GM21723 (cell line): ENCODE data around the gene LRRN4.
A peak's percentile ranks its signal among the peaks of the same experiment; 100 is the strongest.
"Not testable (repeated sequence)": the region's sequence is repeated elsewhere in the genome, so short reads cannot be mapped to it uniquely, and the experiment has no call there.

Experiments
- ATAC-seq: cut with Tn5 transposase; IDR thresholded peaks from one replicate; pipeline ENCODE4 v1.9.1; 2021; ENCODE audit warnings: mild to moderate bottlenecking, moderate library complexity; ENCODE audit not compliant: unreplicated experiment

Gene LRRN4

GRCh38 chr20:6034134-6034969 is 19.5 kb downstream of the LRRN4 start:
- no peak for ATAC-seq

- not testable (repeated sequence) for ATAC-seq
Measured at GRCh38 chr20:6032907-6033306, 21.0 kb downstream of the LRRN4 start.

GRCh38 chr20:6030453-6031080 is 23.3 kb downstream of the LRRN4 start:
- no peak for ATAC-seq

DNA sequence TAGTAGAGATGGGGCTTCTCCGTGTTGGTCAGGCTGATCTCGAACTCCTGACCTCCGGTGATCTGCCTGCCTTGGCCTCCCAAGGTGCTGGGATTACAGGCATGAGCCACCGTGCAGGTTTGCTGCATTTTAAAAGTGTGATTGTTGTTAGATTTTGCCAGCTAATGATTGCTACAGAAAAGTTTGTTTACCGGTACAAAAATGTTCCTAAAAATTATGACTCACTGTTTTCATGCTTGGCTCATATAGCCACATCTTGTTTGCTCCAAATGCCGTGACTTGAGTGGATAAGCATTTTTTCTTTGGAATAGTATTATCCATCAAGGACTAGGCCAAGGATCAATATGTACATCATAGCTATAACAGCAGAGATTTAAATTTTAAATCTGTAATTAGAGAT is 24.3 kb downstream of the LRRN4 start:
- ATAC-seq, result no peak

- no peak for ATAC-seq
Measured at GRCh38 chr20:6028818-6029217, 25.0 kb downstream of the LRRN4 start.

GRCh38 chr20:6026051-6026450 is 27.8 kb downstream of the LRRN4 start:
- ATAC-seq, result no peak

DNA sequence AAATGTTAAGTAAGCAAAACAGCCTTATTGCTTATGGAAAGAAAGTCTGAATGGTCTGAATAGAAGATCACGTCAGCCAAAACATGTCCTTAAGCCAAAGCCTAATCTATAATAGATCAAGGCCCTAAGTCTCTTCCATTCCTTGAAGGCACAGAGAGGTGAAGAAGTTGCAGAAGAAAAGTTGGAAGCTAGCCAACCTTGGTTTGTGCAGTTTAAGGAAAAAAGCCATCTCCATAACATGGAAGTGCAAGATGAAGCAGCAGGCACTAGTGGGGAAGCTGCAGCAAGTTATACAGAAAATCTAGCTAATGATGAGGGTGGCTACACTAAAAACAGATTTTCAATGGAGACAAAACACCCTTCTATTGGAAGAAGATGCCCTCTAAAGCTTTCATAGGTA is 29.1 kb downstream of the LRRN4 start:
- no peak for ATAC-seq

DNA sequence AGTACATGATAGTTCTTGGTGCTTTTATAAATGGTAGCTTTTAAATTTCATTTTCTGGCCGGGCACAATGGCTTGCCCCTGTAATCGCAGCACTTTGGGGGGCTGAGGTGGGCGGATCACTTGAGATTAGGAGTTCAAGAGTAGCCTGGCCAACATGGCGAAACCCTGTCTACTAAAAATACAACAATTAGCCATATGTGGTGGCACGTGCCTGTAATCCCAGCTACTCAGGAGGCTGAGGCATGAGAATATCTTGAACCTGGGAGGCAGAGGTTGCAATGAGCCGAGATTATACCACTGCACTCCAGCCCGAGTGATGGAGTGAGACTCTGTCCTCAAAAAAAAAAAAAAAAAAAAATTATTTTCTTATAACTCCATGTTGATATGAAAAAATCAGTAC is 36.0 kb downstream of the LRRN4 start:
- ATAC-seq, result no peak

DNA sequence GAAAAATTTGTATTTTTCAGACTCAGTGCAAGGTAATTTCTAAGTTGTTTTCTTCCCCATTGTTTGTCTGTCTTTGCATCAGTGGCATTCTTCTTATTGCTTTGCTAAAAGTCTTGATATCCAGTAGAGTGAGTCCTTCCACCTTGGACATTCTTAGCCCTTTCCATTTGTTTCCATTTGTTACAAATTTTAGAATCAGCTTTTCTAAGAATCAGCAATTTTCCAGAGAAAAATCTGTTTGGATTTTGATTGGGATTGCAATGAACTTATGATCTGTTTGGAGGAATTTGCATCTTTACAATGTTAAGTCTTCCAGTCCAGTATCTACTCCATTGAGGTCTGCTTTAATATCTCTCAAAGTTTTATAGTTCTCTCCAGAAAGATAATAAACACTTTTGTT is 36.4 kb downstream of the LRRN4 start:
- ATAC-seq, result no peak

DNA sequence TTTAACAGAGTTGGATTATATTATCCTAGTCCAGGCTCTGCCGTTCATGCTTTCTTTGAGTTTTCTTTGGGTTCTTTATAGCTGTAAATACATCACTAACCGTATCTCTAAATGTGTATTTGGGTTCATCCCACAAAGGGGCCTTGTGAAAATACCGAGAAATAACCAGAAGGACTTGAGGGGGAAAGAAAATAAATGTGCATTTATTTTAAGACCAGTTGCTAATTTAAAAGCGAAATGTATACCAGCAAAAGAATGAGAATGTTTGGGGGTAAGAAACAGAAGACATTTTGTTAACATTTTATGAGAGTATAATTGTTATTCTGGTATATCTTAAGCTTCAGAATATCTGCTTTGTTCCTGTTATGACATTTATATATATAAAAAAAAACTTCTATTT is 38.9 kb downstream of the LRRN4 start:
- ATAC-seq, result no peak

GRCh38 chr20:6014017-6014416 is 39.8 kb downstream of the LRRN4 start:
- ATAC-seq, result no peak

DNA sequence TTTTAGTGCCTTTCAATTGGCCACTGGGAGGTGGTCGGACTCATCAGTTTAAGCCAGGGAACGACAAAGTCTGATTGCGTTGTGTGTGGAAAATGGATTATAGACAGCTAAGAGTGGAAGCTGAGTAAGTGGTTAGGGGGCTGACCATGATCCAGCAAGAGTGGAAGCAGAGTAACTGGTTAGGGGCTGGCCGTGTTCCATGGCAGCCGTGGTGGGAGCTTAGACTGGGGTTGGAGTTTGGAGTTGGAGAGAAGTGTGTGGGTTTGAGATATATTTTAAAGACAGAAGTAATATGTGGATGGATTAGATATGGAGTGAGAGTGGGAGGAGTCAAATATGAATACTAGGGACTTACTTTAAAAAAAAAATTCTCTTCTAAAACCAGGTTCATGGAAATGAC is 41.7 kb downstream of the LRRN4 start:
- ATAC-seq, result no peak

- no peak for ATAC-seq
Measured at GRCh38 chr20:6008254-6008653, 45.6 kb downstream of the LRRN4 start.

DNA sequence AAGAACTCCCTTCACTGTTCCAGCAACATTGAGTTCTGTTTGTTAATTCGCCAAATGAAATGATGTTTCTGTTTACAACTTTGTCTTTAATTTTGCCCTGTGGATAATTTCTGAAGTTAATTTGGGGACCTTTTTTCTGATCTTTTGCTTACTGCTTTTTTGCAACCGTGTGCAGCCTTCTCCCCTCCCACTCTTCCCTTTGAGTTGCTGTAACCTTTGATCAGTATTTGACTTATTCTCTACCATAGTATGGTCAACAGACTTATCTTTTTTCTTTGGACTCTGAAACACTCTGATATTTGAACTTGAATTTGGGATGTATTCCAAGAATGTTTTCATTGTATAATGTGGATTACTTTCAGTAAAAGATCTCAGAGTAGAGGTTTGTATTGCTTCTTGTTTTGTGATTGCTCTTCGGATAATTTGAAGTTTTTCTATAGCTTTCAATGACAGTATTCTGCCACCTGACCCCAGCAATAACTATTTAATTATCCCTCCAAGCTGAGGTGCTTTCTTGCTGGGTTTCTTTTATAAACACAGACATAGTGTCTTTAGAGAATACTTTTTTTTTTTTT is 46.2 kb downstream of the LRRN4 start:
- no peak for ATAC-seq

GRCh38 chr20:6007094-6007528 is 46.7 kb downstream of the LRRN4 start:
- no peak for ATAC-seq

DNA sequence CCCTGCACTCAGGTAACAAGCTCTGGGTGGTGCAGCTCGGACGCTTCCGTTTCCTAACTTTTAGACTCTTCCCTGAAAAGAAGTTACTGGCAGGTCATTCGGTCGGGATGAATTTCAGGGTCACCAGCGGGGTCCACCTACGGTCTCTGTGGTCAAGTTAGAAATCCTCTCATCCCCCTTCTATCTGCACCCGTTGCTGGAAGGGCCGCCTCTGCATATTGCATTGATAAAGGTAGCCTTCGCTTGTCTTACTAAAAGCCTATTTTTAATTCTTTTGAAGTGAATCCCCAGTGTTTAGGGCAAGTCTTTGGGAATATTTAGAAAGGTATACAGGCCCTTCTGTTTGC is 47.3 kb downstream of the LRRN4 start:
- peak; percentile 9 for ATAC-seq

DNA sequence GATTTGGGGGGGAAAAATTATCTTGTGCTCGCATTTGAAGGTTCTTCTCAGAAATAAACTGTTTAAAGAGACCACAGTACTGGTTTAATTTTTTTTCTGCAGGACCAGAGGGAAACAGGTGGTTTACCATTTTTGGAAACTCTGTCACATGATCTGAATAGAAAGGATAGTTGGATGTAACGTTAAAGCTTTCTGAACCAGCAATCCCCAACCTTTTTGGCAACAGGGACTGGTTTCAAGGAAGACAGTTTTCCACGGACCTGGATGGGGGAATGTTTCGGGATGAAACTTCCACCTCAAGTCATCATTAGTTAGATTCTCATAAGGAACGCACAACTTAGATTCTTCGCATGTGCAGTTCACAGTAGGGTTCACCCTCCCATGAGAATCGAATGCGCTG is 53.0 kb downstream of the LRRN4 start:
- ATAC-seq, result no peak

DNA sequence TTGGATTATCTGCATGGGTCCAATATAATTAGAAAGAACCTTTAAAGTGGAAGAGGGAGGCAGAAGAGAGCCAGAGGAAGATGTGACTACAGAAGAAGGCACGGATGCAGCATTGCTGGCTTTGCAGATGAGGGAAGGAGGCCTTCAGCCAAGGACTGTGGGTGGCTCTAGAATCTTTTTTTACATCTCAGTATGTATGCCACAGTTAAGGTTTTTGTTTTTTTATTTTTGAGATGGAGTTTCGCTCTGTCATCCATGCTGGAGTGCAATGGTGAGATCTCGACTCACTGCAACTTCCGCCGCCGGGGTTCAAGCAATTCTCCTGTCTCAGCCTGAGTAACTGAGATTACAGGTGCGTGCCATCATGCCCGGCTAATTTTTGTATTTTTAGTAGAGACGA is 54.1 kb downstream of the LRRN4 start:
- ATAC-seq, result no peak

DNA sequence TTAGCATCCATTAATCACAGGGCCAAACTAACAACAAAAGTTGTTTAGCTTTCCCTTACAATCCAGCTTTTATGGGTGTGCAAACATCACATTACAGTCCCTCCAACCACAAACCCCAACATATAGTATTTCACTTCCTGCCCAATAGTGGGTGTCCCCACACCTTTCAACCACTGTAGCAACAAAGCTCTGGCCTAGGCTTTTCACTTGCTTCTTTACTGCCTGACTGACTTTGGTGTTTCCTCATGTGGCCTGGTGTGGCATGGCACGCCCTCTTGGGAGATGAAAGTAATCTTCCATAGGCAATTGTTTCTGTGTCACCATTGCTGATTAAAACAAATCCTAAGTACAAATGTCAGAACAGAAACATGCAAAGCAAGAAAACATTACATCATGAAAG is 57.1 kb downstream of the LRRN4 start:
- ATAC-seq, result peak; percentile 95

DNA sequence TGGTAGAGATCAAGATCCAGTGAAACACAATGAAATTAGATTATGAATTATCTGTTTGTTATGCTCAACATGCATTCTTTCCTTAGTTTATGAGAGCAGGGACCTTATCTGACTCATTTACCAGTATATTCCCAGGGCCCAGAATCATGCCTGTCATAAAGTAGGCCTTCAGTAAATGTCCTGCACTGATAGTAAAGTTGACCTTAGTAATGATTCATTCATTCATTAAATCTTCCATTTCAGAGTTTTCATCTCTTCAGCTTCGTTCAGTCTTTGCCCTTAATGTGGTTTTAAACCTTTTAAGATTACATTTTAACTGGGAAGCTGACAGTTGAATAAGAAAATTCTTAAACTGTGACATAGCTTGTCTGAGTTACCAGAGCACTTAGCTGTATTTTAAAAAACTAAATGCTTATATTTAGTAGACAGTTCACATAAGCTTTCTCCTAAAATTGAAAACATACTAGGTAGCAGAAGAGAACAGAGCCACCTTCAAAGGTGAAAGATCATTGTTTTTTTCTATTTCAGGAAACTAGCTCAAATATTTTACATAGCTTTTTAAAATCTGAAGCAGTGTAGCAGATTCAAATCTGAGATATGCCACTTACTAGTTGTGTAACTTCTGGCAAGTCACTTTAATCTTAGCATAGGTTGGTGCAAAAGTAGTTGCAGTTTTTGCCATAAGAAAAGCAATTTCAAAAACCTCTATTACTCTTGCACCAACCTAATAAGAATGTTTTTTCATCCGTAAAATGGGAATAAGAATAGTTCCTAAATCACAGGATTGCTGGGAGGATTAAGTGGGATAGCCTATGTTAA is 62.0 kb downstream of the LRRN4 start:
- no peak for ATAC-seq

DNA sequence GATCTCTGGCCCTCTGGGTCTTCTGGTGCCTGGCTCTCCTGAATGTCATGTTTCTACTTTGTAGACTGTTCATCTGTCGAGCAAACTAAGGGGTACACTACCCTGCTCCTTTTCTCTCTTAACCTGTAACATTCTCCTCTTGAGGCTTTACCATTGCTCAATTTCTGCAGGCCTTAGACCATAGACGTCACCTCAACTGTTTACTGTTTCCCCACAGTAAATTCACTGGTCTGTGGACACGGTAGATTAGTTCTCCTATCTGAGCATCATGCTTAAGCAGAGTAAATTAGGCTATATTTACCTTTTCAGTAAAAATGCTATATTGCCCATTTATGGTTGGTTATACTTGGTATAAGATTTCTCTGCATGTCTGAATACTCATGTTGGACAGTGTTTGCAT is 62.9 kb downstream of the LRRN4 start:
- ATAC-seq, result no peak
